GM12891 (cell line): ENCODE measurements around the gene NMRAL1.

Experiments
- POLR2A ChIP-seq: IDR thresholded peaks from 2 replicates; pipeline ENCODE4 v1.6.1; 2011; ENCODE audit warnings: low read depth, low read length, control low read depth
- SPI1 ChIP-seq: IDR thresholded peaks from 2 replicates; pipeline ENCODE4 v1.6.1; 2011; ENCODE audit warnings: low read depth, low read length, control low read depth
- TAF1 ChIP-seq: IDR thresholded peaks from 2 replicates; pipeline ENCODE4 v1.6.1; 2011; ENCODE audit warnings: low read depth, low read length, control low read depth

- TF ChIP-seq TAF1, result no peak
- TF ChIP-seq SPI1, result no peak
- no peak for TF ChIP-seq POLR2A
Measured at GRCh38 chr16:4442371-4442770, 32.1 kb downstream of the NMRAL1 start.
